Stimulated activated naive CD8-positive, alpha-beta T cell treated with anti-CD3 and anti-CD28 coated beads, Interleukin-15, Interleukin-2, amounts not matched to agents 100 ng/mL and 50 ng/mL, for 24 hours (primary cell): ENCODE results near the gene NKPD1.

Experiments
- H3K27ac Mint-ChIP-seq: one replicate; pipeline ENCODE4 v1.8.0; 2021; ENCODE audit warnings: mild to moderate bottlenecking, mixed read lengths
- H3K27me3 Mint-ChIP-seq: one replicate; pipeline ENCODE4 v1.8.0; 2021; ENCODE audit warnings: mixed read lengths
- H3K36me3 Mint-ChIP-seq: one replicate; pipeline ENCODE4 v1.8.0; 2021; ENCODE audit warnings: low read depth, mixed read lengths
- H3K4me1 Mint-ChIP-seq: one replicate; pipeline ENCODE4 v1.8.0; 2021; ENCODE audit warnings: low read depth, mixed read lengths
- H3K4me3 Mint-ChIP-seq: one replicate; pipeline ENCODE4 v1.8.0; 2021; ENCODE audit warnings: mild to moderate bottlenecking, mixed read lengths
- H3K9me3 Mint-ChIP-seq: one replicate; pipeline ENCODE4 v1.8.0; 2021; ENCODE audit warnings: mixed read lengths

Gene NKPD1

DNA sequence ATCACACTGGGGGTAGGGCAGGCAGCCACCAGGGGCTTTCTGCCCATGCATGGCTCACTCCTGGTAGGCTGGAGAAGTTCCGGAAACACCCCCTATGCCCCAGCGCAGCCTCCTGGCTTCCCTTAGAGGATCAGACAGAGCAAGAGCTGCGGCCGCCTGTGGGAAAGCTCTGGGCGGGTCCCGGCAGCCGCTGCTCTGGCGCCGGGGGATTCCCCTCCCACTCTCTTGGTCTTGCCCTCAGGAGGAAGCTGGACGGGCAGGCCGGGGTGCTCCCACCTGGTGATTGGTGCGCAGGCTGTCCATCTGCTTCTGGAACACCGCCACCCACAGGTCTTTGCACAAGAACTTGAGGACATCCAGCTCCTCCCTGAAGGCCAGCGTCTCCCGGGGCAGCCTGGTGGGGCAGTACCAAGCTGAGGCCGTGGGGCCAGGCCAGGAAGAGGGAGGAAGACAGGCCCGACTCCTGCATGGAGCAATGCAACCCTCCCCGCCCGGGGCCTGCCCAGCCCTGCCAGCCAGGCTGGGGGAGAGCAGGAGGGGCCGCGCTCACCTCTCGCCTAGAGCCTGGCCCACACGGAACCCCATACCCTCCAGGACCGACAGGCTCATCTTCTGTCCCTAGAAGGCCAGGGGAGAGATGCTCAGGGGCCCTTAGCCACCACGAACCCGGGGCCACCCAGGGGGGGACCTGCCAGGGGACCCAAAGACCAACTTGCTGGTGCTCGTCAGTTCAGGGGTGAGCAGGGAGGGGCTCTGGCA is 4.0 kb upstream of the NKPD1 start:
- Mint-ChIP-seq H3K27ac (no peak overlapping the region), H3K27me3 (no peaks in the 10 kb centered on the region), H3K36me3 (no peaks in the 10 kb centered on the region), H3K4me1 (peaks cover 18% of the 10 kb centered on the region), H3K4me3 (no peak overlapping the region), H3K9me3 (no peaks in the 10 kb centered on the region)

DNA sequence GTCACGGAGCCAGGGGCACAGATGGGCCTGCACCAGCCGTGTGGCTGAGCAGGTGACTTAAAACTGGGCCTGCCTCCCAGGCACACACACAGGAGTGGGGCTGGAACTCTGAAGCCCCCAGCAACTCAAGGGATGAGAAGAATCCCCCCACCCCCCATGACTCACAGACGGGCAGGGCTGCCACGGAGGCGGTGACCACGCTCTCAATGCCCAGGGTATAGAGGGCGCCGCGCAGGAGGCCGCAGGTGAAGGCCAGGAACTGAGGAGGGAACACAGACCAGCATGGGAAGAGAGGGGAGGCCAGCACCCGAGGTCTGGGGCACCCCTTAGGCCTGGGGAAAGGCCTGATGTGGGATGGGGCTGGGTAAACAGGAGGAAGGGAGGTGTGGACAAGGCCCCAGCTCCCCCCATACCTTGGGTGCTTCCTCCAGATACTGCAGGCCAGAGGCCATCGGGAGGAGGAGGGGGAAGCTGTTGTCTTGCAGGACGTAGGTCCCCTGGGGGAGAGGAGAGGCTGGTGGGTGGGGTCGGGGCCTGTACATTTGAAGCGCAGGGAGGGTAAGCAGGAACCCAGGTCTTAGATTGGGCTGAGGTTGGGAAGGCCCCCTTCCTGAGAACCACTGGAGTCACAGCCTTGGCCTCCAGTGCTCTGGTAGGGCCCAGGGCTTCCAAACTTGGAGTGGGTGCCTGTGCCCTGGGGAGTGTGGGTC is 3.1 kb upstream of the NKPD1 start:
- Mint-ChIP-seq H3K4me3 (no peak overlapping the region), H3K9me3 (no peaks in the 10 kb centered on the region), H3K27ac (peak overlapping the region; percentile 63), H3K4me1 (peaks cover 18% of the 10 kb centered on the region), H3K27me3 (no peaks in the 10 kb centered on the region), H3K36me3 (no peaks in the 10 kb centered on the region)

DNA sequence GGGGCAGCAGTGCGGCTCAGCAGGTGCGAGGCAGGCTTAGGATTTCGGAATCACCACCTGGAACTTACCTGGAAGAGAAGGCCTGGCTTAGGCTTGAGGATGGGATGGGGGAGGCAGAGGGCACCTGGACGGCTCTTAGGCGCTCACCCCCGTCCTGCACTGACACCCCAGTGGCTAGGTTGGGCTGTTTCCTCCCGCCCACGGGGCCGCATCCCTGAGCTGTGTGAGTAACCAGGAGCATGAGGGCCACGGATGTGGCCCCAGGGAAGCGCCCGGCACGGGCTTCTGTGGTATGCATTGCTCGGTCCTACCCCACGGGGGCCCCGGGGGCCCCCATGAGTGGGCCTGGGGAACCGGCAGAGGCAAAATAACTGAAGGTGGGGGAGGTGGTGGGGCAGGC is 2.4 kb upstream of the NKPD1 start:
- Mint-ChIP-seq H3K4me3 (no peak overlapping the region), H3K27ac (no peak overlapping the region), H3K36me3 (no peaks in the 10 kb centered on the region), H3K27me3 (no peaks in the 10 kb centered on the region), H3K9me3 (no peaks in the 10 kb centered on the region), H3K4me1 (peaks cover 18% of the 10 kb centered on the region)

GRCh38 chr19:45162608-45163143 is 1.9 kb upstream of the NKPD1 start:
- Mint-ChIP-seq H3K4me1 (peaks cover 18% of the 10 kb centered on the region), H3K36me3 (no peaks in the 10 kb centered on the region), H3K27ac (no peak overlapping the region), H3K4me3 (no peak overlapping the region), H3K9me3 (no peaks in the 10 kb centered on the region), H3K27me3 (no peaks in the 10 kb centered on the region)

- H3K36me3 Mint-ChIP-seq, result no peaks in the 10 kb centered on the region
- H3K9me3 Mint-ChIP-seq, result no peaks in the 10 kb centered on the region
- no peak overlapping the region for H3K4me3 Mint-ChIP-seq
- no peak overlapping the region for H3K27ac Mint-ChIP-seq
- peaks cover 4% of the 10 kb centered on the region for H3K27me3 Mint-ChIP-seq
- peaks cover 15% of the 10 kb centered on the region for H3K4me1 Mint-ChIP-seq
These were observed 1.2 kb upstream of the NKPD1 start for GRCh38 chr19:45161738-45162607.

DNA sequence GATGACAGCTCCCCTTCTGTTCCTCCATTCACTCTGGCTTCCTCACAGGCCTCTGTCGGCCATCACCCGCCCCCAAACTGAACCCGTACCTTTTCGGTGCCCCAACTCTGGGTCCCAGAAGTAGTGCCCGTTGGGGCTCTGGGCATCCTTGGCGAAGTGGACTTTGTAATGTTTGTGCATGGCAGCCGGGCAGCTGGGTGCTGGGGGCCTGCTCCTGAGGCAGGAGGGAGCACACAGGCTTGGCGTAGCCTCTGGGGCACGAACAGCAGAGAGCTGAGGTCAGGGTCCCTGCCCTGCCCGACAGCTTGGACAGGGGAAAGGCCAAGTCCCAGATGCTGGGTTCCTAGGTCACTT is 834 bp downstream of the NKPD1 start:
- H3K27ac Mint-ChIP-seq, result no peak overlapping the region

GRCh38 chr19:45159210-45159970 is 1.4 kb downstream of the NKPD1 start:
- no peaks in the 10 kb centered on the region for H3K36me3 Mint-ChIP-seq
- H3K27me3 Mint-ChIP-seq, result peaks cover 11% of the 10 kb centered on the region
- H3K27ac Mint-ChIP-seq, result no peak overlapping the region
- no peak overlapping the region for H3K4me3 Mint-ChIP-seq
- H3K4me1 Mint-ChIP-seq, result peaks cover 10% of the 10 kb centered on the region
- no peaks in the 10 kb centered on the region for H3K9me3 Mint-ChIP-seq

More for the DNA sequence above, 834 bp downstream of the NKPD1 start:
- Mint-ChIP-seq H3K4me1 (peaks cover 13% of the 10 kb centered on the region), H3K27me3 (peaks cover 10% of the 10 kb centered on the region), H3K4me3 (no peak overlapping the region), H3K9me3 (no peaks in the 10 kb centered on the region), H3K36me3 (no peaks in the 10 kb centered on the region)

GRCh38 chr19:45158503-45159209 is 2.1 kb downstream of the NKPD1 start:
- H3K9me3 Mint-ChIP-seq, result no peaks in the 10 kb centered on the region
- peaks cover 9% of the 10 kb centered on the region for H3K4me1 Mint-ChIP-seq
- no peaks in the 10 kb centered on the region for H3K36me3 Mint-ChIP-seq
- no peak overlapping the region for H3K4me3 Mint-ChIP-seq
- H3K27ac Mint-ChIP-seq, result no peak overlapping the region
- H3K27me3 Mint-ChIP-seq, result peaks cover 18% of the 10 kb centered on the region

- H3K4me3 Mint-ChIP-seq, result no peak overlapping the region
- H3K36me3 Mint-ChIP-seq, result no peaks in the 10 kb centered on the region
- H3K9me3 Mint-ChIP-seq, result no peaks in the 10 kb centered on the region
- H3K27me3 Mint-ChIP-seq, result peaks cover 23% of the 10 kb centered on the region
- H3K4me1 Mint-ChIP-seq, result peaks cover 12% of the 10 kb centered on the region
- H3K27ac Mint-ChIP-seq, result no peak overlapping the region
These were observed 4.0 kb downstream of the NKPD1 start for GRCh38 chr19:45156751-45157150.

- no peaks in the 10 kb centered on the region for H3K9me3 Mint-ChIP-seq
- peaks cover 25% of the 10 kb centered on the region for H3K27me3 Mint-ChIP-seq
- H3K4me3 Mint-ChIP-seq, result no peak overlapping the region
- H3K27ac Mint-ChIP-seq, result no peak overlapping the region
- H3K4me1 Mint-ChIP-seq, result peaks cover 18% of the 10 kb centered on the region
- H3K36me3 Mint-ChIP-seq, result no peaks in the 10 kb centered on the region
These were observed 4.7 kb downstream of the NKPD1 start for GRCh38 chr19:45156011-45156630.

GRCh38 chr19:45154064-45154827 is 6.5 kb downstream of the NKPD1 start:
- peak overlapping the region; percentile 45 for H3K4me3 Mint-ChIP-seq
- H3K36me3 Mint-ChIP-seq, result no peaks in the 10 kb centered on the region
- H3K27me3 Mint-ChIP-seq, result peaks cover 25% of the 10 kb centered on the region
- no peaks in the 10 kb centered on the region for H3K9me3 Mint-ChIP-seq
- peaks cover 19% of the 10 kb centered on the region for H3K4me1 Mint-ChIP-seq
- peak overlapping the region; percentile 71 for H3K27ac Mint-ChIP-seq

DNA sequence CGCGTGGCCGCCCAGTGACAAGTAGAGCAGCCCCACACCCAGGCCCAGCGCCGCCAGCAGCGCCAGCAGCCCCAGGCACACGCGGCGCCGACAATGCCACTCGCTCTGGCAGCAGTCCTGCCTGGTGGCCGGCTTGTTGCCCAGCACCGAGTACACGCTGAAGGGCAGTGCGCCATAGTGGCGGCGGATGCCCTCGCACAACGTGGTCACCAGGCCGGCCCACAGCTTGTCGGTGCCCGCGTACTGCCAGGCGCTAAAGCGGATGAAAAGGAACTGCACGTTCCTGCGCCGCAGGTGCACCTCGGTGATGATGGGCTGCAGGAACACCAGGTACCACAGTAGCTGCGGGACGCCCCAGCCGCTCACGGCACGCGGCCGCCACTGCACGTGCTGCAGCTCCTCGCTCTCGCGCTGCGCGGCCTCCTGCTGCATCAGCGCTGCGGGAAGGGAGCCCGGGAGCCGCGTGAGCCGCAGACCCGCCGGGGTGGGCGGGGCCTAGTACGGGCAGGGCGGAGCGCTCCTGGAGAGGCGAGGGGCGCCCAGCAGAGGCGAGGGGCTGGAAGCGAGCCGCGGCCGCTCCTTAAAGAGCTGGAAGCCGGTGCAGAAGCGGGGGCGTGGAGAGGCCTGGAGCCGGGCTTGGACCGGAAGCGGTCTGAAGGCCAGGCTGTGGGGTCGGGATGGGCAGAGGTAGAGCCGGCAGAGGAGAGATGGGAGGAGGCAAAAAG is 7.3 kb downstream of the NKPD1 start:
- H3K27ac Mint-ChIP-seq, result peak overlapping the region; percentile 71
- peaks cover 25% of the 10 kb centered on the region for H3K27me3 Mint-ChIP-seq
- peaks cover 19% of the 10 kb centered on the region for H3K4me1 Mint-ChIP-seq
- H3K9me3 Mint-ChIP-seq, result no peaks in the 10 kb centered on the region
- peak overlapping the region; percentile 68 for H3K4me3 Mint-ChIP-seq
- no peaks in the 10 kb centered on the region for H3K36me3 Mint-ChIP-seq
